Activated CD4-positive, alpha-beta T cell treated with anti-CD3 and anti-CD28 coated beads for 36 hours (primary cell): ENCODE data around the gene PAX4. TPM values are rescaled to one million over a fixed set of nuclear protein-coding genes. Genes with fewer than 3 reads are reported as not detected.

Source experiments
- ATAC-seq: fragments of 200-7000 bp; cut with Tn5 transposase; one replicate; pipeline ENCODE4 v1.10.0; 2021; ENCODE audit warnings: mild to moderate bottlenecking, moderate library complexity
- CTCF ChIA-PET: fragments of 350-600 bp; sonication (Branson Sonifier 250); formaldehyde crosslinking; loops from one replicate; lab custom pipeline; 2021; ENCODE audit warnings: antibody characterized with exemption; lab: Charles Lee
- POLR2A ChIA-PET: fragments of 350-600 bp; sonication (Branson Sonifier 250); formaldehyde crosslinking; loops from one replicate; lab custom pipeline; 2021; ENCODE audit warnings: antibody characterized with exemption, inconsistent platforms; lab: Charles Lee
- DNase-seq: peaks from one replicate; pipeline ENCODE4 v3.0.0-alpha.2; 2020
- H3K27ac Mint-ChIP-seq: one replicate; pipeline ENCODE4 v1.8.0; 2021; ENCODE audit warnings: mixed read lengths
- H3K27me3 Mint-ChIP-seq: one replicate; pipeline ENCODE4 v1.8.0; 2021; ENCODE audit warnings: mixed read lengths
- H3K36me3 Mint-ChIP-seq: one replicate; pipeline ENCODE4 v1.8.0; 2021; ENCODE audit warnings: low read depth, mixed read lengths
- H3K4me1 Mint-ChIP-seq: one replicate; pipeline ENCODE4 v1.8.0; 2021; ENCODE audit warnings: mixed read lengths
- H3K4me3 Mint-ChIP-seq: one replicate; pipeline ENCODE4 v1.8.0; 2021; ENCODE audit warnings: mild to moderate bottlenecking, moderate library complexity, mixed read lengths
- H3K9me3 Mint-ChIP-seq: one replicate; pipeline ENCODE4 v1.8.0; 2021; ENCODE audit warnings: low read depth, mixed read lengths
- intact Hi-C, 2 experiments: fragments of 100-400 bp; cut with DNase I in 1 of 2; cut with micrococcal nuclease in 1 of 2; formaldehyde crosslinking; loops; one replicate each; pipeline versions ENCODE4 v1.14.2 to v1.15.1; 2022 to 2024; cut with DNase I, micrococcal nuclease
- total RNA-seq, 2 experiments: library from RNA; stranded (reverse); gene quantifications; one replicate each; pipeline ENCODE4 v1.2.3, GENCODE V29; 2021

The PAX4 gene
- total RNA-seq, 2 experiments from 2014 or later = not detected

DNA sequence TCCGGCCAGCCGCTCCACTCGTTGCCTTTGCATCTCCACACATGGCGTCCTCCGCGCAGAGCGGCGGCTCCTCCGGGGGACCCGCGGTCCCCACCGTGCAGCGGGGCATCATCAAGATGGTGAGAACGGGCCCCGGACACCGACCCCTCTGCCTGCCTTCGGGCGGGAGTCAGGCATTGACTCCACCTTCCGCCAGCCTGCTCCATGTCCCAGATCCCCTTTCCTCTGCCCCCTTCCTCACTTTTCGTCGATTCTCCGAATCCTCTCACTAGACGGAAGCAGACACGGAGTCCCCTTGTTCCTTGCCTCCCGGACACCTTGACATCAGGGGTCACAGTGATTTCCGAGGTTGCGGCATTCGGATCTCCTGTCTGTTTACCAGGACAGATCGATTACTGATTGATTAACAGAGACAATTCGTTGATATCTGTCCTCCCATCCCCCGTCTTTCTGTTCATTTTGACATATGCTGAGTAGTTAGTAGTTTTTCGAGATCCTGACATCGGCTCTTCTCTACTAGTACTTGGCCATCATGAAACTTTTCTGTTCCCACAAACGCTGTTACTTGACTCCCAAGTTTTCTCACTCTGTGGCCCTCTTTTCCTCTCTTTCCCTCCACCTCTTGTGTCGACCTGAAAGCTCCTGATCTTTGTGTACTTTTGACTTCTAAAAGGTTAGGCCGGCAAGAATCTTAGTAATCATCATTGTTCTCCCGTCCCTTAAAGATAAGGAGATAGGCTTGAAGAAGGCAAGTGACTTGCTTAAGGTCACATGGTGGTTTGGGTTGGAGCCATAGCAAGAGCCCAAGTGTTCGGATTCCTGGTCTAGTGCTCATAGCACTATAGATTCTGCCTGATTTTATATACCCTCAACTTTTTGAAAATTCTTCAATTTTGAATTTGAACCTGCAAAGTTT lies 34.6 kb upstream of the PAX4 start:
- DNase-seq (no peak), ATAC-seq (peak; percentile 7)
- intact Hi-C loops = loop anchor here (1.0 to 10.0 kb wide), 9 partner anchors 15 to 1960 kb away; partner anchors contain the start of genes ARF5 (in 1 of the 2), HILPDA (in 1 of the 2), LRRC4 (in 1 of the 2) and NRF1 (in 1 of the 2)
- Mint-ChIP-seq H3K36me3 (peaks cover 26% of the 10 kb centered on the region), H3K4me3 (no peak overlapping the region), H3K9me3 (no peaks in the 10 kb centered on the region), H3K4me1 (peaks cover 41% of the 10 kb centered on the region), H3K27me3 (no peaks in the 10 kb centered on the region), H3K27ac (peak overlapping the region; percentile 99)
- CTCF ChIA-PET = interaction anchor here (0.9 kb wide), 1 partner anchor 26 kb away, joined by 3 read pairs; no protein-coding TSS in a partner anchor
- POLR2A ChIA-PET = no interaction called here

DNA sequence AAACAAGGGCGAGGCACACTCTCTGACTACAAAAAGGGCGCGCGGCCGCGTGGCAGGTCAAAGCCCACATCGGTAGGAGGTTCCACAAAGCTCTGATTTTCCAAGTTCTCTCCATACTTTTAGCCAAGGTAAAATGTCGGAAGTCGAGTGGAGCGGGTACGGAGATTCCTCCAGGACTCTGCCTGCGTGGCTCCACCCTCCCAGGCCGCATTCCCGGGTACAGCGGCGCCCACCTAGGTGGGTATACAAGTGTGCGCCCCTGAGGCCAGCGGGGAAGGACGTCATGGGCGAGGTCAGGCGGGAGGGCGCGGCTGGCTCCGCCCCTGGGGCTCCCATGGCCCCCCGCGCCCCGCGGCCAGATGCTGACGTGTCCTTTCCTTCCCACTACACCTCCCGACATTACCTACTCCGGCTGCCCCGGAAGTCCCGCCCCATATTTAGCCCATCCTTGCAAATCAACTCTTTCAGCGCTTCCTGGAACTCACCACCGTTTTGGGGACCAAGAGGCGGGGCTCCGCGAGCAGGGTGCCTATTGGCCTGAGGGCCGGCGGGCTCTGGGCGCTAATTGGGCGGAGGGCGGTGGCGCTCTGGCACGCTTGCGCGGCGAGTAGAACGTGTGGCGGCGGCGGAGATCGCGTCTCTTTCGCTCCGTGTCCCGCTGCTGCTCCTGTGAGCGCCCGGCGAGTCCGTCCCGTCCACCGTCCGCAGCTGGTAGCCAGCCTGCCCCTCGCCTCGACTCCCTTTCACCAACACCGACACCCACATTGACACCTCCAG lies 33.8 kb upstream of the PAX4 start, which contains the start of gene SND1:
Gene SND1 (plus strand): TSS at position 639 of the 777 bp plus-strand sequence. CDS start 180 bp downstream, outside the sequence.
- DNase-seq (peak; percentile 99), ATAC-seq (peak; percentile 94)
- H3K4me3 Mint-ChIP-seq = no peak within 1 kb of the TSS
- CTCF ChIA-PET = no interaction called here
- POLR2A ChIA-PET = no interaction called here
- peaks cover 37% of the 10 kb centered on the region for H3K4me1 Mint-ChIP-seq
- H3K27me3 Mint-ChIP-seq = no peaks in the 10 kb centered on the region
- peak within 1 kb of the TSS; percentile 99 for H3K27ac Mint-ChIP-seq
- H3K36me3 Mint-ChIP-seq = peaks cover 22% of the 10 kb centered on the region
- H3K9me3 Mint-ChIP-seq = no peaks in the 10 kb centered on the region
- intact Hi-C loops = loop anchor here (1.0 to 10.0 kb wide), 13 partner anchors 16 to 1961 kb away; partner anchors contain the start of genes ARF5 (in 2 of the 2), GCC1 (in 1 of the 2), HILPDA (in 1 of the 2) and LRRC4 (in 1 of the 2)

DNA sequence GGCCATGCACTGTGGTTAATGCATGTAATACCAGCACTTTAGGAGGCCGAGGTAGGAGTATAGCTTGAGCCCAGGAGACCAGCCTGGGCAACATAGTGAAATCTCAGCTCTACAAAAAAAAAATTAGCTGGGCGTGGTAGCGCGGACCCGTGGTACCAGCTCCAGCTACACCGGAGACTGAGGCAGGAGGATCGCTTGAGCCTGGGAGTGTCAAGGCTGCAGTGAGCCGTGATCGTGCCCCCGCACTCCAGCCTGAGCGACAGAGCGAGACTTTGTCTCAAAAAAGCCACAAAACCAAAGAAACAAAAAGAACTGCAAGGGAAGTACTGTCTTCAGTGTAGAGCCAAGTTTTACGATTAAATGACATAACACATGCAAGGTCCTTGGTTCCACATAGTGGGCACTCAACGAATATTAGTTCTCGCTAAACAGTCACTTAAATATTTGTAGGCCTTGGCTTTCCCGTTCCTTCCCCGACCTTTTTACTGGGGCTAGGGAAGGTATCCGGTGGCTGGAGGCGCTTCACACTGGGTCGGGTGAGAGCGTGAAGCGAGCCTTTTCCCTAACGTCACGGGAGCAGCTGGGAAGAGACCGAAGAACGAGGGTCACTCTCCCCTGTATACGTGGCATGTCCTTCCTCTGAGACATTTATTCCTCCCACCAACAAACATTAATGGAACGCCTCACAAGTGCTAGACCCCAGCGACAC lies 33.1 kb upstream of the PAX4 start:
- Mint-ChIP-seq H3K27ac (peak overlapping the region; percentile 98), H3K27me3 (no peaks in the 10 kb centered on the region), H3K9me3 (no peaks in the 10 kb centered on the region), H3K36me3 (peaks cover 18% of the 10 kb centered on the region), H3K4me1 (peaks cover 32% of the 10 kb centered on the region), H3K4me3 (no peak overlapping the region)
- POLR2A ChIA-PET = interaction anchor here (0.6 kb wide), 2 partner anchors 253 to 678 kb away, joined by 3 to 6 read pairs; no protein-coding TSS in a partner anchor
- DNase-seq (peak; percentile 44), ATAC-seq (no peak)
- CTCF ChIA-PET = no interaction called here
- intact Hi-C loops = loop anchor here (1.0 to 10.0 kb wide), 11 partner anchors 63 to 1961 kb away; partner anchors contain the start of genes ARF5 (in 1 of the 2), GCC1 (in 1 of the 2), HILPDA (in 1 of the 2) and LRRC4 (in 1 of the 2)

DNA sequence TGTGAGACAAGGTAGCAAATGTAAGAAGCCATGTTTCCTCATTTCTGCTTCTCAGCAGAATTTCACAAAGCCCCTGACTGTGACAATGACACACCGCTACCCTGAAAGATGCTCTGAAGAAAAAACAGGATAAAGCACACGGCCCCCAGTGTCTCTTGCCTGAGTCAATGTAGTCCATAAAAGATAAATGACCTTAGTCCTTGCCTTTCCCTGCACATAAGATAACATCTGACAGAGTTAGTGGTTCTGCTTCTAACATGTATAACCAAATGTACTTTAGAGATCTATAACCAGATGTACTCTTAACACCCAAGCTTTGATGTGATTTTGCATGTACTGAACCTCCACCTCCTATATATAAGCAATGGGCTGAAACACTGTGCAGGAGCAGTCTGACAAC lies 31.0 kb upstream of the PAX4 start:
- H3K27ac Mint-ChIP-seq = no peak overlapping the region
- CTCF ChIA-PET = no interaction called here
- no peak for ATAC-seq
- H3K4me3 Mint-ChIP-seq = no peak overlapping the region
- no peaks in the 10 kb centered on the region for H3K9me3 Mint-ChIP-seq
- peaks cover 5% of the 10 kb centered on the region for H3K36me3 Mint-ChIP-seq
- H3K27me3 Mint-ChIP-seq = no peaks in the 10 kb centered on the region
- DNase-seq = no peak
- POLR2A ChIA-PET = no interaction called here
- peaks cover 12% of the 10 kb centered on the region for H3K4me1 Mint-ChIP-seq
- intact Hi-C loops = no loop called here

DNA sequence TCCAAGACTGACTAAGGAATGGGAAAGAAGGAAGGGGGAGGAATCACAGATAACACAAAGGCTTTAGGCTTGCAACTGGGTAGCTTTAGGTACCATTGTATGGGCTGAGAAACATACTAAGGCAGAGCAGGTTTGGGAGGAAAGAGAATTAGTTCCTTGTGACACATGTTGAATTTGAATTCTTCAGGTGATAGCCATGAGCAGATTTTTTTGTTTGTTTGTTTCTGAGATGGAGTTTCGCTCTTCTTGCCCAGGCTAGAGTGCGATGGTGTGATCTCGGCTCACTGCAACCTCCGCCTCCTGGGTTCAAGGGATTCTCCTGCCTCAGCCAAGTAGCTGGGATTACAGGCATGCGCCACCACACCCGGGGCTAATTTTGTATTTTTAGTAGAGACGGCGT lies 29.7 kb upstream of the PAX4 start:
- Mint-ChIP-seq H3K9me3 (no peaks in the 10 kb centered on the region), H3K27me3 (no peaks in the 10 kb centered on the region), H3K4me3 (no peak overlapping the region), H3K4me1 (peaks cover 3% of the 10 kb centered on the region), H3K36me3 (no peaks in the 10 kb centered on the region), H3K27ac (no peak overlapping the region)
- ChIA-PET POLR2A (no interaction called here), CTCF (interaction anchor here (1.1 kb wide), 1 partner anchor 21 kb away, joined by 3 read pairs; no protein-coding TSS in a partner anchor)
- intact Hi-C loops = no loop called here
- DNase-seq (no peak), ATAC-seq (no peak)

DNA sequence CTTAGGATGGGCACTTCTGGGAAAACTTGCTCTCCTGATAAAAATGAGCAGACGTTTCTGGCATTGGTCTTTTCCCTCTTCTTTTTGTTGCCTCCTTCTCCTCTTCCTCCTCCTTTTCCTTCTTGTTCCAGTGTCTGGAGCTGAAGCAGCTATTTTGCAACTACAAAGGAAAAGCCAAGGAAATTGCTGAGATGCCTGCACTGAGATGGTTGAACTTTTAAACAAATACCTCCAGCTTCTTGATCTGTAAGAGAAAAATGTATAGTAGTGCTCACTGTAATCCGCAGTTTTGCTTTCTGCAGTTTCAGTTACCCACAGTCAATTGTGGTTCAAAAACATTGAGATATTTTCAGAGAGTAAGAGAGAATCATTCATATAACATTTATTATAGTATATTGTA lies 26.5 kb upstream of the PAX4 start:
- Mint-ChIP-seq H3K4me1 (no peaks in the 10 kb centered on the region), H3K36me3 (no peaks in the 10 kb centered on the region), H3K9me3 (no peaks in the 10 kb centered on the region), H3K27ac (no peak overlapping the region), H3K4me3 (no peak overlapping the region), H3K27me3 (peaks cover 5% of the 10 kb centered on the region)
- no peak for ATAC-seq
- CTCF ChIA-PET = interaction anchor here (0.5 to 0.7 kb wide), 3 partner anchors 10 to 479 kb away, joined by 3 read pairs; no protein-coding TSS in a partner anchor
- POLR2A ChIA-PET = no interaction called here
- intact Hi-C loops = no loop called here
- DNase-seq = no peak

DNA sequence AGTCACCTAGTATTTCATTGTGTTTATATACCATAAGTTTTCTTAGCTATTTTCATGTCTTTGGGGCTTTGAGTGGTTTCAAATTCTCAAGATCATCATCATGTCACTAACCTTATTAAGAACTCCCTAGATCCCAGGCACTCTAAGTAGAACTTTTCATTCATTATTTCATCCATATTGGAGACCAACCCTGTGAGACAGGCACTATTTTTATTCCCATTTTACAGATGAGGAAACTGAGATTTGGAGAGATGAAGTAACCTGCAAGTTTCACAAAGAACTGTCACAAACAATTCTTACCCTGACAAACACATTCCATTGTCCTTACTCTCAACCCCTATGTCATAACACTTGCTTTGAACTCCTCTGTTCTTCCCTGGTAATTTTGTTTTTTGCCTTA lies 20.3 kb upstream of the PAX4 start:
- POLR2A ChIA-PET = no interaction called here
- Mint-ChIP-seq H3K36me3 (no peaks in the 10 kb centered on the region), H3K9me3 (no peaks in the 10 kb centered on the region), H3K27ac (no peak overlapping the region), H3K4me3 (no peak overlapping the region), H3K4me1 (peaks cover 4% of the 10 kb centered on the region), H3K27me3 (peaks cover 27% of the 10 kb centered on the region)
- ATAC-seq = no peak
- CTCF ChIA-PET = interaction anchor here (0.7 kb wide), 1 partner anchor 70 kb away, joined by 3 read pairs; no protein-coding TSS in a partner anchor
- DNase-seq = no peak
- intact Hi-C loops = no loop called here

DNA sequence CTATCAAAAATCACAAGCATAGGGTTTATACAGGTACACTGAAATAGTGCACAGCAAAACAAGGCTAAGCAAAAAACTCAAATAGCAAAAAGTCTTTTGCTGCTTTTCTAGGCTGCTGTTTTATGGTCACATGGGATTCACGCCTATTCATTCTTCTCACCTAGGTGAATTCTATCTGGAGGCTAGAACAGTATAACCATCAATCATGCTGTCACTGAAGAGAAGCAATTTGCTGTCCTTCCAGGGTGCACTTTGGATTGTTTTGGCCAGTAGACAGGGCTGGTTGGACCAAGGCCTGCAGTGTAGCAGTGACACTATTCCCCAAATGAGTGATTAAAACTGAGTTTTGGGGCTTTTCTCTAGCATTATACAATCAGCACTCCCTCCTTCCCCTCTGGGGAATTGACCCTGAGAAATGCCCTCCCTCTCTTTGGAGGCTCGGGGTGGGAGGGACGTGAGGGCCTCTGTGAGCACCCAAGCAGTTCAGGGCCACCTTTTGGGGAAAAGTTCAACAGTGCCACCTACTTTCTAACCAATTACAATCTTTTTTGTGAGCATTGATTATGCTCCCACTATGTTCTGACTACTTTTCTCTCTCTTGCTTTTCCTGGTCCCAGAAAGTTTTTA lies 17.8 kb upstream of the PAX4 start:
- POLR2A ChIA-PET = no interaction called here
- intact Hi-C loops = no loop called here
- Mint-ChIP-seq H3K27ac (no peak overlapping the region), H3K4me1 (peaks cover 4% of the 10 kb centered on the region), H3K27me3 (peaks cover 26% of the 10 kb centered on the region), H3K36me3 (no peaks in the 10 kb centered on the region), H3K9me3 (no peaks in the 10 kb centered on the region), H3K4me3 (no peak overlapping the region)
- CTCF ChIA-PET = no interaction called here
- ATAC-seq (no peak), DNase-seq (no peak)

DNA sequence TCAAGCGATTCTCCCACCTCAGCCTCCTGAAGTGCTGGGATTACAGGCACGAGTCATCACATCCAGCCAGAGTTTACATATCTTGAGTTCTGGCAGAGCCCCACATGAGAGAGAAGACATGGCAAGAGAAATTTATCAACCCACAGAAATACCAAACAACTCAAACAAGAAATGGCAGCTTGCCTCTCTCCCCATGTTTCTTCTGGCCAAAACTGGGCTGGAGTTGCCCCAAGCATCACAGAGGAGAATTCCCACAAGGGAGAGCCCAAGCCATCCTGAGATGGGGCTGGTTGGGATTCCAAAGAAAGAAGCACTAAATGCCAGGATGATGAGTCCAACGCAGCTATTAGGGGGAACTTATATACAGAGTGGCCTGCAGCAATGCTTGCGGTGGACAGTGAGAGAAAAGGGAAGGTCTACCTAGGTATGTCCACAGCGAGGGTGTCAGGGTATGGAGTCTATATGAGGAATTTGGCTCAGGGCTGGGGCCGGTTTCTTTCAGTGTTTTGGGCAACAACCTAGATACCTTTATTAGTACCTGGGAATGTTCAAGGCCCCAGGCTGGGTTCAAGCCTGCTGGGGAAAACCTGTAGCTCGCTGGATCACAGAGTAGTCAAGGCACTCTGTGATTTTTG lies 14.5 kb upstream of the PAX4 start:
- H3K36me3 Mint-ChIP-seq = no peaks in the 10 kb centered on the region
- CTCF ChIA-PET = no interaction called here
- H3K9me3 Mint-ChIP-seq = no peaks in the 10 kb centered on the region
- no peak for ATAC-seq
- peaks cover 4% of the 10 kb centered on the region for H3K4me1 Mint-ChIP-seq
- intact Hi-C loops = no loop called here
- DNase-seq = no peak
- no peak overlapping the region for H3K27ac Mint-ChIP-seq
- peaks cover 19% of the 10 kb centered on the region for H3K27me3 Mint-ChIP-seq
- no peak overlapping the region for H3K4me3 Mint-ChIP-seq
- POLR2A ChIA-PET = interaction anchor here (0.5 kb wide), 1 partner anchor 110 kb away, joined by 8 read pairs; no protein-coding TSS in a partner anchor
